MCF 10A (cell line): Measurements from ENCODE around the gene TFEC. TPM values are rescaled to one million over a fixed set of nuclear protein-coding genes. Genes with fewer than 3 reads are reported as not detected.

ENCODE experiments used
- BruUV-seq: library from RNA; stranded (reverse); fragments of 400-500 nt; replicated peaks from 2 replicates; lab custom pipeline; 2021; lab: Mats Ljungman, UMichigan
- CTCF ChIA-PET: fragments of 300-600 bp; sonication (Branson Sonifier 250); formaldehyde crosslinking; extraction: SDS; loops from one replicate; lab custom pipeline; 2021; ENCODE audit warnings: antibody characterized with exemption, inconsistent platforms; lab: Yijun Ruan, JAX
- POLR2A ChIA-PET: fragments of 300-600, 350-650 bp; sonication (Branson Sonifier 250); formaldehyde crosslinking; extraction: SDS; loops from one replicate; lab custom pipeline; 2020; ENCODE audit warnings: antibody characterized with exemption, inconsistent platforms; lab: Yijun Ruan, JAX
- DNase-seq: peaks from one replicate; pipeline ENCODE4 v3.0.0-alpha.2; 2018; ENCODE audit not compliant: unreplicated experiment
- H3K27ac Mint-ChIP-seq: one replicate; pipeline ENCODE4 v1.8.0; 2022; ENCODE audit warnings: mild to moderate bottlenecking, low read depth, mixed read lengths; ENCODE audit not compliant: unreplicated experiment
- H3K27me3 Mint-ChIP-seq: one replicate; pipeline ENCODE4 v1.8.0; 2022; ENCODE audit warnings: mixed read lengths; ENCODE audit not compliant: insufficient read depth, unreplicated experiment
- H3K36me3 Mint-ChIP-seq: one replicate; pipeline ENCODE4 v1.8.0; 2022; ENCODE audit warnings: mild to moderate bottlenecking, moderate library complexity, mixed read lengths; ENCODE audit not compliant: insufficient read depth, unreplicated experiment
- H3K4me1 Mint-ChIP-seq: one replicate; pipeline ENCODE4 v1.8.0; 2022; ENCODE audit warnings: mixed read lengths; ENCODE audit not compliant: insufficient read depth, unreplicated experiment
- H3K4me3 Mint-ChIP-seq: one replicate; pipeline ENCODE4 v1.8.0; 2022; ENCODE audit warnings: mild to moderate bottlenecking, moderate library complexity, mixed read lengths; ENCODE audit not compliant: unreplicated experiment
- H3K9me3 Mint-ChIP-seq: one replicate; pipeline ENCODE4 v1.8.0; 2022; ENCODE audit warnings: mixed read lengths; ENCODE audit not compliant: unreplicated experiment
- CTCF ChIP-seq: fragments of 200-600 bp; IDR thresholded peaks from one replicate; pipeline ENCODE4 v1.8.0; 2022; ENCODE audit warnings: antibody characterized with exemption, mild to moderate bottlenecking; ENCODE audit not compliant: unreplicated experiment
- intact Hi-C: fragments of 100-400 bp; cut with micrococcal nuclease; formaldehyde crosslinking; loops from 2 replicates; pipeline ENCODE4 v1.14.1; 2022
- total RNA-seq: library from RNA; stranded (reverse); gene quantifications from 2 replicates; pipeline ENCODE4 v1.2.3, GENCODE V29; 2022

TFEC gene
- total RNA-seq, 1 experiment from 2014 or later: not detected

DNA sequence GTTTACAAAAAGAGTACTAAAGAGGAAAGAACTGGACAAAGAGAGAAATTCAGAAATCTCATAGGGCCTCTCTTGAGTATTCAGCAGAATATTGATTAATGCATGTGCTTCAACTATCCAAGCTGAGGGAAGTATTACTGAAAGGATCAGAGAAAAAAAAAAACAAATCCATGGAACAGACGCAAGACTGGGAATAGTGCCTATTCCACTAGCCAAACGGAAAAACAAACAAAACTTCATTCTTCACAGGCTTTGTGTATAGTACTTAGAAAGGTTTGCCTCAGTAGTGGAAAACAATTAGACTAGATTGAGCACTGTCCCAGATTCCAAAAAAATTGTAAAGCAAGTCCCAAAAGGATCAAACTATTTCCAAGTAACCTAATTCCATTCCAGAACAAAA is 106.2 kb downstream of the TFEC start:
- no peaks in the 10 kb centered on the region for H3K4me1 Mint-ChIP-seq
- H3K4me3 Mint-ChIP-seq: no peak overlapping the region
- H3K9me3 Mint-ChIP-seq: no peaks in the 10 kb centered on the region
- ChIA-PET POLR2A (no interaction called here), CTCF (interaction anchor here (0.6 to 0.7 kb wide), 3 partner anchors 417 to 1378 kb away, joined by 3 to 6 read pairs (median 3); no protein-coding TSS in a partner anchor)
- no TSS peak for BruUV-seq
- H3K27ac Mint-ChIP-seq: no peak overlapping the region
- peaks cover 99% of the 10 kb centered on the region for H3K27me3 Mint-ChIP-seq
- no peak for DNase-seq
- no peak for TF ChIP-seq CTCF
- no peaks in the 10 kb centered on the region for H3K36me3 Mint-ChIP-seq
- intact Hi-C loops: no loop called here

GRCh38 chr7:115920367-115920766 is 110.2 kb downstream of the TFEC start:
- intact Hi-C loops: no loop called here
- Mint-ChIP-seq H3K9me3 (no peaks in the 10 kb centered on the region), H3K36me3 (no peaks in the 10 kb centered on the region), H3K27me3 (peaks cover 99% of the 10 kb centered on the region), H3K27ac (no peak overlapping the region), H3K4me3 (no peak overlapping the region), H3K4me1 (no peaks in the 10 kb centered on the region)
- ChIA-PET POLR2A (no interaction called here), CTCF (no interaction called here)
- no peak for DNase-seq
- no peak for TF ChIP-seq CTCF
- BruUV-seq: no TSS peak

DNA sequence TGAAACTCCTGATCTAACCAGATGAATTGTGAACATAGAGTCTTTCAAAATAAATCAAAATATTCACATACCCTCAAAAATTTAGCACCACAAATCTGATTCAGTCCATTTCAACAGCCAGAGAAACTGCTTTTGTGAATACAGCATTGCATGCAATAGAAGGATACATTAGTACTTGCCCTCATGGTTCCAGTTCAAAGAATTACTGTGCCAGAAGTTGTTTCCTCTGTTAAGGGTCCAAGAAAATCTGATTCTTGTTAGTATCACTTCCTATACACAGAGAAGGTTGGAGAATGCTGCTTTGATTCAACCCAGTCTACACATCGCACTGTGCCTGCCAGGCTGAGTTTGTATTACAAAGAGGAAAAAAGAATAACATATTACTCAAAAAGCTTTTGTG is 115.6 kb downstream of the TFEC start:
- TF ChIP-seq CTCF: no peak
- ChIA-PET POLR2A (no interaction called here), CTCF (interaction anchor here (1.3 kb wide), 1 partner anchor 1833 kb away, joined by 5 read pairs; no protein-coding TSS in a partner anchor)
- Mint-ChIP-seq H3K4me3 (no peak overlapping the region), H3K4me1 (no peaks in the 10 kb centered on the region), H3K27ac (no peak overlapping the region), H3K36me3 (no peaks in the 10 kb centered on the region), H3K27me3 (peaks cover 100% of the 10 kb centered on the region), H3K9me3 (no peaks in the 10 kb centered on the region)
- BruUV-seq: no TSS peak
- intact Hi-C loops: no loop called here
- no peak for DNase-seq

DNA sequence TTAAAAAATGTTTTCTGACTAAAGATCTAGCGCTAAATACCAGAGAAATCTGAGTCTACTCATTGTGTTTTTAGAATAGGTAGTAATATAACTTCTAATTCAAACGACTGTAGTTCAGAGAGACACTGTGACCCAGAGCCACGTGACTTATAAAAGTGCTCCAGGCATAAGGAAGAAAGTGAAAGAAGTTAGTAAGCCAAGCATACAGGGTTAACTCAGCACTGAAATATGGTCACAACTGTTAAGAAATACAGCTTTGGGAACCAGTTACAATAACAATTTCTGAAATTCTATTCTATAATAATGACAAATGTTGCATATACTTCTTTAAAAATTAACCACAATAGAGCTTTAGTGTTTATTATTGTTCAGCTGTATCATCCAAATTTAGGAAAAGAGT is 119.1 kb downstream of the TFEC start:
- DNase-seq: no peak
- Mint-ChIP-seq H3K36me3 (no peaks in the 10 kb centered on the region), H3K27ac (no peak overlapping the region), H3K27me3 (peaks cover 97% of the 10 kb centered on the region), H3K9me3 (no peaks in the 10 kb centered on the region), H3K4me1 (no peaks in the 10 kb centered on the region), H3K4me3 (no peak overlapping the region)
- POLR2A ChIA-PET: no interaction called here
- BruUV-seq: no TSS peak
- TF ChIP-seq CTCF: no peak
- CTCF ChIA-PET: interaction anchor here (0.7 kb wide), 1 partner anchor 1884 kb away, joined by 3 read pairs; no protein-coding TSS in a partner anchor
- intact Hi-C loops: loop anchor here (2.0 kb wide), 1 partner anchor 1829 kb away; no protein-coding TSS in a partner anchor
